ENCODE measurements around the gene PPP1R9B.

DNA sequence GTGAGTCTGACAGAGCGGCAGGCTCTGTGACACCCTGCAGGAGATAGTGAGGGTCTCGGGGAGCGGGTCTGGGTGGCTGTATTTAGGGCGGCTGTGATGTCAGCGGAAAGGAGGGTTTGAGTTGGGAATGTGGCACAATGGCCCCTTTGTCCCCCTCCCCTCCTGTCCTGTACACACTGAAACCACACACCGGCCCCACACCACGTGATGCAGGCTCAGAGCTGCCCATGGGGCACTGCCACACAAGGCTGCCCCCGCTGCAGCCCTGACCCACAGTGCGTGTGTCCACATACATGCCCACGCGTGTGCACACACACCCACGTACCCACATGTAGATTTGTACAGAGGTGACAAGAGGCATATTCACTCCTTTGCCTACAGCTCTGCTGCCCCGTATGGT, 30.7 kb upstream of the PPP1R9B start:
- TF ChIP-seq, protein P1, sequence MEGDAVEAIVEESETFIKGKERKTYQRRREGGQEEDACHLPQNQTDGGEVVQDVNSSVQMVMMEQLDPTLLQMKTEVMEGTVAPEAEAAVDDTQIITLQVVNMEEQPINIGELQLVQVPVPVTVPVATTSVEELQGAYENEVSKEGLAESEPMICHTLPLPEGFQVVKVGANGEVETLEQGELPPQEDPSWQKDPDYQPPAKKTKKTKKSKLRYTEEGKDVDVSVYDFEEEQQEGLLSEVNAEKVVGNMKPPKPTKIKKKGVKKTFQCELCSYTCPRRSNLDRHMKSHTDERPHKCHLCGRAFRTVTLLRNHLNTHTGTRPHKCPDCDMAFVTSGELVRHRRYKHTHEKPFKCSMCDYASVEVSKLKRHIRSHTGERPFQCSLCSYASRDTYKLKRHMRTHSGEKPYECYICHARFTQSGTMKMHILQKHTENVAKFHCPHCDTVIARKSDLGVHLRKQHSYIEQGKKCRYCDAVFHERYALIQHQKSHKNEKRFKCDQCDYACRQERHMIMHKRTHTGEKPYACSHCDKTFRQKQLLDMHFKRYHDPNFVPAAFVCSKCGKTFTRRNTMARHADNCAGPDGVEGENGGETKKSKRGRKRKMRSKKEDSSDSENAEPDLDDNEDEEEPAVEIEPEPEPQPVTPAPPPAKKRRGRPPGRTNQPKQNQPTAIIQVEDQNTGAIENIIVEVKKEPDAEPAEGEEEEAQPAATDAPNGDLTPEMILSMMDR (optimal IDR thresholded peaks at IDR 0.05 in 1 of 3, IDR thresholded peaks at IDR 0.05 in 1 of 3, conservative IDR thresholded peaks at IDR 0.05 in 1 of 3; ENCODE audit: extremely low read depth in 1 of 3, insufficient read depth in 2 of 3, low read length in 3 of 3): no peak
- TF ChIP-seq EZH2 (IDR thresholded peaks at IDR 0.05; ENCODE audit: low read length): no peak
